ENCODE results near the gene MRPS21. TPM values are rescaled to one million over a fixed set of nuclear protein-coding genes. Genes with fewer than 3 reads are reported as not detected.
A peak's percentile ranks its signal among the peaks of the same experiment; 100 is the strongest.

MRPS21 gene
- total and polyA plus RNA-seq, 9 of the 15 experiments (the other 6 are each of a cell fraction or from before 2014, with no cell fraction given): 119 to 407 (median 149) TPM

DNA sequence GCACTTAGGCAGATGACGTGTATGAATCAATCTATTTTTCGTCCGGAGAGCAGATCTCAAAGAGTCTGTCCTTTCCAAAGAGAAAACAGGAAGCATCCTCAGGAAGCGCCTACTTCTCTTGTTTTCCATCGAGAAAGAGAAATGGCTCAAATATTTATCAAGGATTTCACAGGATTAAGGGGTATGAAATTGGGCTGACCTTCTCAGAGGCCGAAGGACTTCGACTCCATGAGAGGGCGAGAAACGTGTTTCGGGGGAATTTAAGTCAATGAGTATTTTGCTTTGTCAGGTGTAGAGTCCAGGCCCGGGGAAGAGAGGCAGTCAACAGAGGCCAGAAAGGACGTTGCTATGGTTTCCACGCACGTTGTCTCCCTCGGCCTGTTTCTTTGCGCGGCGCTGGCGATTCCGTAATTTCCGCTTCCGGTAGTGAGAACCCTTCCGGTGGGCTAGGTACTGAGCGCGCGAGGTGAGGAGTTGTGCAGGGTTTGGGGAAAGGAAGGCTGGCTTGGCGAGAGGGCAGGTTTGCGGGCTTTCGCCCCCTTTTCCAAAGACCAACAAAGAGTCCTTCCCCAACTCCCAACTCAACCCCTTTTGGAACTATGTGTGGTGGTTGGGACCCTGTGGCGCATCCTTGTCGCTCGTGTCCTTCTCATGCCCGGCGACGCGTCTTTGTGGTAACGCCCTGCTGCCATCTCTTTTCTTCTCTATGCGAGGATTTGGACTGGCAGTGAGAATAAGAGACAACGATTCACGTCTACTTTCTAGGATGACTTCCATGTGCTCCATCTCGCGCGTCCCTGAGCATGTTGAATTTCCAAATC lies at the start of gene MRPS21 (continued):
- no peak for TF ChIP-seq NCOA1 (IDR thresholded peaks at IDR 0.05; ENCODE audit: low read depth)
- no peak for TF ChIP-seq NR1H2 (CRISPR knock-in tag; IDR thresholded peaks at IDR 0.05)
- TF ChIP-seq, protein P1, sequence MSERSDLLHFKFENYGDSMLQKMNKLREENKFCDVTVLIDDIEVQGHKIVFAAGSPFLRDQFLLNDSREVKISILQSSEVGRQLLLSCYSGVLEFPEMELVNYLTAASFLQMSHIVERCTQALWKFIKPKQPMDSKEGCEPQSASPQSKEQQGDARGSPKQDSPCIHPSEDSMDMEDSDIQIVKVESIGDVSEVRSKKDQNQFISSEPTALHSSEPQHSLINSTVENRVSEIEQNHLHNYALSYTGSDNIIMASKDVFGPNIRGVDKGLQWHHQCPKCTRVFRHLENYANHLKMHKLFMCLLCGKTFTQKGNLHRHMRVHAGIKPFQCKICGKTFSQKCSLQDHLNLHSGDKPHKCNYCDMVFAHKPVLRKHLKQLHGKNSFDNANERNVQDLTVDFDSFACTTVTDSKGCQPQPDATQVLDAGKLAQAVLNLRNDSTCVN (CRISPR knock-in tag; IDR thresholded peaks at IDR 0.05): no peak
- TF ChIP-seq, protein P2, sequence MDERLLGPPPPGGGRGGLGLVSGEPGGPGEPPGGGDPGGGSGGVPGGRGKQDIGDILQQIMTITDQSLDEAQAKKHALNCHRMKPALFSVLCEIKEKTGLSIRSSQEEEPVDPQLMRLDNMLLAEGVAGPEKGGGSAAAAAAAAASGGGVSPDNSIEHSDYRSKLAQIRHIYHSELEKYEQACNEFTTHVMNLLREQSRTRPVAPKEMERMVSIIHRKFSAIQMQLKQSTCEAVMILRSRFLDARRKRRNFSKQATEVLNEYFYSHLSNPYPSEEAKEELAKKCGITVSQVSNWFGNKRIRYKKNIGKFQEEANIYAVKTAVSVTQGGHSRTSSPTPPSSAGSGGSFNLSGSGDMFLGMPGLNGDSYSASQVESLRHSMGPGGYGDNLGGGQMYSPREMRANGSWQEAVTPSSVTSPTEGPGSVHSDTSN (CRISPR knock-in tag; IDR thresholded peaks at IDR 0.05; ENCODE audit: low read depth): no peak
- TF ChIP-seq, protein P2 (tag; conservative IDR thresholded peaks at IDR 0.05; ENCODE audit: low read depth): no peak
- no peak for TF ChIP-seq PPARD (CRISPR knock-in tag; IDR thresholded peaks at IDR 0.05)
- TF ChIP-seq, protein P3, sequence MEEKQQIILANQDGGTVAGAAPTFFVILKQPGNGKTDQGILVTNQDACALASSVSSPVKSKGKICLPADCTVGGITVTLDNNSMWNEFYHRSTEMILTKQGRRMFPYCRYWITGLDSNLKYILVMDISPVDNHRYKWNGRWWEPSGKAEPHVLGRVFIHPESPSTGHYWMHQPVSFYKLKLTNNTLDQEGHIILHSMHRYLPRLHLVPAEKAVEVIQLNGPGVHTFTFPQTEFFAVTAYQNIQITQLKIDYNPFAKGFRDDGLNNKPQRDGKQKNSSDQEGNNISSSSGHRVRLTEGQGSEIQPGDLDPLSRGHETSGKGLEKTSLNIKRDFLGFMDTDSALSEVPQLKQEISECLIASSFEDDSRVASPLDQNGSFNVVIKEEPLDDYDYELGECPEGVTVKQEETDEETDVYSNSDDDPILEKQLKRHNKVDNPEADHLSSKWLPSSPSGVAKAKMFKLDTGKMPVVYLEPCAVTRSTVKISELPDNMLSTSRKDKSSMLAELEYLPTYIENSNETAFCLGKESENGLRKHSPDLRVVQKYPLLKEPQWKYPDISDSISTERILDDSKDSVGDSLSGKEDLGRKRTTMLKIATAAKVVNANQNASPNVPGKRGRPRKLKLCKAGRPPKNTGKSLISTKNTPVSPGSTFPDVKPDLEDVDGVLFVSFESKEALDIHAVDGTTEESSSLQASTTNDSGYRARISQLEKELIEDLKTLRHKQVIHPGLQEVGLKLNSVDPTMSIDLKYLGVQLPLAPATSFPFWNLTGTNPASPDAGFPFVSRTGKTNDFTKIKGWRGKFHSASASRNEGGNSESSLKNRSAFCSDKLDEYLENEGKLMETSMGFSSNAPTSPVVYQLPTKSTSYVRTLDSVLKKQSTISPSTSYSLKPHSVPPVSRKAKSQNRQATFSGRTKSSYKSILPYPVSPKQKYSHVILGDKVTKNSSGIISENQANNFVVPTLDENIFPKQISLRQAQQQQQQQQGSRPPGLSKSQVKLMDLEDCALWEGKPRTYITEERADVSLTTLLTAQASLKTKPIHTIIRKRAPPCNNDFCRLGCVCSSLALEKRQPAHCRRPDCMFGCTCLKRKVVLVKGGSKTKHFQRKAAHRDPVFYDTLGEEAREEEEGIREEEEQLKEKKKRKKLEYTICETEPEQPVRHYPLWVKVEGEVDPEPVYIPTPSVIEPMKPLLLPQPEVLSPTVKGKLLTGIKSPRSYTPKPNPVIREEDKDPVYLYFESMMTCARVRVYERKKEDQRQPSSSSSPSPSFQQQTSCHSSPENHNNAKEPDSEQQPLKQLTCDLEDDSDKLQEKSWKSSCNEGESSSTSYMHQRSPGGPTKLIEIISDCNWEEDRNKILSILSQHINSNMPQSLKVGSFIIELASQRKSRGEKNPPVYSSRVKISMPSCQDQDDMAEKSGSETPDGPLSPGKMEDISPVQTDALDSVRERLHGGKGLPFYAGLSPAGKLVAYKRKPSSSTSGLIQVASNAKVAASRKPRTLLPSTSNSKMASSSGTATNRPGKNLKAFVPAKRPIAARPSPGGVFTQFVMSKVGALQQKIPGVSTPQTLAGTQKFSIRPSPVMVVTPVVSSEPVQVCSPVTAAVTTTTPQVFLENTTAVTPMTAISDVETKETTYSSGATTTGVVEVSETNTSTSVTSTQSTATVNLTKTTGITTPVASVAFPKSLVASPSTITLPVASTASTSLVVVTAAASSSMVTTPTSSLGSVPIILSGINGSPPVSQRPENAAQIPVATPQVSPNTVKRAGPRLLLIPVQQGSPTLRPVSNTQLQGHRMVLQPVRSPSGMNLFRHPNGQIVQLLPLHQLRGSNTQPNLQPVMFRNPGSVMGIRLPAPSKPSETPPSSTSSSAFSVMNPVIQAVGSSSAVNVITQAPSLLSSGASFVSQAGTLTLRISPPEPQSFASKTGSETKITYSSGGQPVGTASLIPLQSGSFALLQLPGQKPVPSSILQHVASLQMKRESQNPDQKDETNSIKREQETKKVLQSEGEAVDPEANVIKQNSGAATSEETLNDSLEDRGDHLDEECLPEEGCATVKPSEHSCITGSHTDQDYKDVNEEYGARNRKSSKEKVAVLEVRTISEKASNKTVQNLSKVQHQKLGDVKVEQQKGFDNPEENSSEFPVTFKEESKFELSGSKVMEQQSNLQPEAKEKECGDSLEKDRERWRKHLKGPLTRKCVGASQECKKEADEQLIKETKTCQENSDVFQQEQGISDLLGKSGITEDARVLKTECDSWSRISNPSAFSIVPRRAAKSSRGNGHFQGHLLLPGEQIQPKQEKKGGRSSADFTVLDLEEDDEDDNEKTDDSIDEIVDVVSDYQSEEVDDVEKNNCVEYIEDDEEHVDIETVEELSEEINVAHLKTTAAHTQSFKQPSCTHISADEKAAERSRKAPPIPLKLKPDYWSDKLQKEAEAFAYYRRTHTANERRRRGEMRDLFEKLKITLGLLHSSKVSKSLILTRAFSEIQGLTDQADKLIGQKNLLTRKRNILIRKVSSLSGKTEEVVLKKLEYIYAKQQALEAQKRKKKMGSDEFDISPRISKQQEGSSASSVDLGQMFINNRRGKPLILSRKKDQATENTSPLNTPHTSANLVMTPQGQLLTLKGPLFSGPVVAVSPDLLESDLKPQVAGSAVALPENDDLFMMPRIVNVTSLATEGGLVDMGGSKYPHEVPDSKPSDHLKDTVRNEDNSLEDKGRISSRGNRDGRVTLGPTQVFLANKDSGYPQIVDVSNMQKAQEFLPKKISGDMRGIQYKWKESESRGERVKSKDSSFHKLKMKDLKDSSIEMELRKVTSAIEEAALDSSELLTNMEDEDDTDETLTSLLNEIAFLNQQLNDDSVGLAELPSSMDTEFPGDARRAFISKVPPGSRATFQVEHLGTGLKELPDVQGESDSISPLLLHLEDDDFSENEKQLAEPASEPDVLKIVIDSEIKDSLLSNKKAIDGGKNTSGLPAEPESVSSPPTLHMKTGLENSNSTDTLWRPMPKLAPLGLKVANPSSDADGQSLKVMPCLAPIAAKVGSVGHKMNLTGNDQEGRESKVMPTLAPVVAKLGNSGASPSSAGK (IDR thresholded peaks at IDR 0.05): peak; percentile 88
- TF ChIP-seq, protein P4, sequence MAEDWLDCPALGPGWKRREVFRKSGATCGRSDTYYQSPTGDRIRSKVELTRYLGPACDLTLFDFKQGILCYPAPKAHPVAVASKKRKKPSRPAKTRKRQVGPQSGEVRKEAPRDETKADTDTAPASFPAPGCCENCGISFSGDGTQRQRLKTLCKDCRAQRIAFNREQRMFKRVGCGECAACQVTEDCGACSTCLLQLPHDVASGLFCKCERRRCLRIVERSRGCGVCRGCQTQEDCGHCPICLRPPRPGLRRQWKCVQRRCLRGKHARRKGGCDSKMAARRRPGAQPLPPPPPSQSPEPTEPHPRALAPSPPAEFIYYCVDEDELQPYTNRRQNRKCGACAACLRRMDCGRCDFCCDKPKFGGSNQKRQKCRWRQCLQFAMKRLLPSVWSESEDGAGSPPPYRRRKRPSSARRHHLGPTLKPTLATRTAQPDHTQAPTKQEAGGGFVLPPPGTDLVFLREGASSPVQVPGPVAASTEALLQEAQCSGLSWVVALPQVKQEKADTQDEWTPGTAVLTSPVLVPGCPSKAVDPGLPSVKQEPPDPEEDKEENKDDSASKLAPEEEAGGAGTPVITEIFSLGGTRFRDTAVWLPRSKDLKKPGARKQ (CRISPR knock-in tag; IDR thresholded peaks at IDR 0.05): no peak

Data from K562 (cell line).